ENCODE results near the gene THY1. TPM values are rescaled to one million over a fixed set of nuclear protein-coding genes. Genes with fewer than 3 reads are reported as not detected.
"Not testable (repeated sequence)": the region's sequence is repeated elsewhere in the genome, so short reads cannot be mapped to it uniquely, and the experiment has no call there.

THY1 gene
- total RNA-seq, 2 experiments from 2014 or later = not detected

DNA sequence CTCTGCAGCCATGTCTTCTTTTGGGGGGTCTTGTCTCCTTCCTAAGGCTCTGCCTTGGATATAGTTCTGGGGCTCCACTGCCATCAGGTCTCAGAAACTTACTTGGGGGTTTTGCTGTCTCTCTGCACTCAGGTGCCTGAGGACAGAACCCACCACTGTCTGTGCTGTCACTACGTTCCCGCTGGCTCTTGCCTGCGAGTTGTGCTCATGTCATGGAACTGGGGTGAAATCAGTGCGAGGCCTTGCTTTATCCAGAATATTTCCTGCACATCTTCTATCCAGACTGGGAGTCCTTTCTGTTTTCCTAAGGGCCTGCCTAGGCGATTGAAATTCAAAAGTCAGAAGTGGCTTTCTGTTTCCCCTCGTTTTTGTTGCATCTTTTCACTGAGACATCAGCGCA, 34.9 kb downstream of the THY1 start:
- Mint-ChIP-seq H3K27ac (no peak overlapping the region), H3K4me1 (ENCODE audit: low read depth) (no peaks in the 10 kb centered on the region), H3K9me3 (no peaks in the 10 kb centered on the region), H3K36me3 (ENCODE audit: low read depth) (no peaks in the 10 kb centered on the region), H3K4me3 (no peak overlapping the region), H3K27me3 (peaks cover 27% of the 10 kb centered on the region)
- DNase-seq (no peak), ATAC-seq (ENCODE audit: poor library complexity) (no peak)
- peaks cover 0 to 5% of the 10 kb centered on the region in 2 experiments for H3K27me3 ChIP-seq (ENCODE audit: control insufficient read depth in 1 of 2, insufficient read depth in 2 of 2, low read length in 2 of 2)
- H3K4me3 ChIP-seq (ENCODE audit: low read length) = no peak overlapping the region
- no peaks in the 10 kb centered on the region for H3K36me3 ChIP-seq (ENCODE audit: insufficient read depth, low read length)
- ChIA-PET POLR2A (no interaction called here), CTCF (no interaction called here)
- TF ChIP-seq, protein P1, sequence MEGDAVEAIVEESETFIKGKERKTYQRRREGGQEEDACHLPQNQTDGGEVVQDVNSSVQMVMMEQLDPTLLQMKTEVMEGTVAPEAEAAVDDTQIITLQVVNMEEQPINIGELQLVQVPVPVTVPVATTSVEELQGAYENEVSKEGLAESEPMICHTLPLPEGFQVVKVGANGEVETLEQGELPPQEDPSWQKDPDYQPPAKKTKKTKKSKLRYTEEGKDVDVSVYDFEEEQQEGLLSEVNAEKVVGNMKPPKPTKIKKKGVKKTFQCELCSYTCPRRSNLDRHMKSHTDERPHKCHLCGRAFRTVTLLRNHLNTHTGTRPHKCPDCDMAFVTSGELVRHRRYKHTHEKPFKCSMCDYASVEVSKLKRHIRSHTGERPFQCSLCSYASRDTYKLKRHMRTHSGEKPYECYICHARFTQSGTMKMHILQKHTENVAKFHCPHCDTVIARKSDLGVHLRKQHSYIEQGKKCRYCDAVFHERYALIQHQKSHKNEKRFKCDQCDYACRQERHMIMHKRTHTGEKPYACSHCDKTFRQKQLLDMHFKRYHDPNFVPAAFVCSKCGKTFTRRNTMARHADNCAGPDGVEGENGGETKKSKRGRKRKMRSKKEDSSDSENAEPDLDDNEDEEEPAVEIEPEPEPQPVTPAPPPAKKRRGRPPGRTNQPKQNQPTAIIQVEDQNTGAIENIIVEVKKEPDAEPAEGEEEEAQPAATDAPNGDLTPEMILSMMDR (IDR thresholded peaks at IDR 0.05) = no peak
- H3K9me3 ChIP-seq (ENCODE audit: control insufficient read depth in 1 of 2, insufficient read depth in 1 of 2, low read length in 2 of 2) = no peaks in the 10 kb centered on the region
- no peaks in the 10 kb centered on the region for H3K4me1 ChIP-seq (ENCODE audit: insufficient read depth, low read length)
- no peak overlapping the region for H3K27ac ChIP-seq (ENCODE audit: low read depth in 1 of 2, low read length in 2 of 2)
- intact Hi-C loops (cut with DNase I, micrococcal nuclease) = loop anchor here in 1 of 2 experiments (10.0 kb wide), 1 partner anchor 337 kb away; the partner anchor contains the start of gene NECTIN1

DNA sequence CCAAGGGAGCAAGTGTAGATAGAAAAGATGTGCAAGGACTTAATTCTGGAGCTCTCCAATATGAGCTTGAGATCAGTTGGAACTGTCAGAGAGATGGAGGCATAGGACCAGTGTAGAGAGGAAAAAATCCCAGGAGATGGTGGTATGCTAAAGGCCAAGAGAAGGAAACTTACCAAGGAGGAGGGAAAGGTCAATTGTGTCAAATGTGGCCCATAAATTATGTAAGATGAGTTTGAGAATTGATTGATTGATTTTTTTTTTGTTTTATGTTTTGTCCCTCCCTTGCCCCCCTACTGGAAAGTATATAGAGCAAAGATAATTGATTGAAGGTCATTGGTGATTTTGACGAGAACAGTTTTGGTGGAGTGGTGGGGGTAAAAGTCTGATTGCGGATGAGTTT, 38.6 kb downstream of the THY1 start:
- H3K36me3 ChIP-seq (ENCODE audit: insufficient read depth, low read length) = no peaks in the 10 kb centered on the region
- H3K4me3 ChIP-seq (ENCODE audit: low read length) = no peak overlapping the region
- H3K27me3 Mint-ChIP-seq = peaks cover 8% of the 10 kb centered on the region
- intact Hi-C loops (cut with DNase I, micrococcal nuclease) = loop anchor here in 1 of 2 experiments (10.0 kb wide), 1 partner anchor 340 kb away; the partner anchor contains the start of gene NECTIN1
- DNase-seq (no peak), ATAC-seq (ENCODE audit: poor library complexity) (no peak)
- H3K9me3 ChIP-seq (ENCODE audit: control insufficient read depth in 1 of 2, insufficient read depth in 1 of 2, low read length in 2 of 2) = no peaks in the 10 kb centered on the region
- CTCF ChIA-PET = interaction anchor here (3.5 kb wide), 1 partner anchor 28 kb away, joined by 16 read pairs; no protein-coding TSS in a partner anchor
- POLR2A ChIA-PET = no interaction called here
- H3K4me1 ChIP-seq (ENCODE audit: insufficient read depth, low read length) = peaks cover 21% of the 10 kb centered on the region
- no peak overlapping the region for H3K4me3 Mint-ChIP-seq
- H3K36me3 Mint-ChIP-seq (ENCODE audit: low read depth) = no peaks in the 10 kb centered on the region
- H3K27ac Mint-ChIP-seq = no peak overlapping the region
- H3K4me1 Mint-ChIP-seq (ENCODE audit: low read depth) = no peaks in the 10 kb centered on the region
- H3K27me3 ChIP-seq (ENCODE audit: control insufficient read depth in 1 of 2, insufficient read depth in 2 of 2, low read length in 2 of 2) = peaks cover 0 to 5% of the 10 kb centered on the region in 2 experiments
- TF ChIP-seq, protein P1 (IDR thresholded peaks at IDR 0.05) = no peak
- H3K27ac ChIP-seq (ENCODE audit: low read depth in 1 of 2, low read length in 2 of 2) = no peak overlapping the region
- no peaks in the 10 kb centered on the region for H3K9me3 Mint-ChIP-seq

DNA sequence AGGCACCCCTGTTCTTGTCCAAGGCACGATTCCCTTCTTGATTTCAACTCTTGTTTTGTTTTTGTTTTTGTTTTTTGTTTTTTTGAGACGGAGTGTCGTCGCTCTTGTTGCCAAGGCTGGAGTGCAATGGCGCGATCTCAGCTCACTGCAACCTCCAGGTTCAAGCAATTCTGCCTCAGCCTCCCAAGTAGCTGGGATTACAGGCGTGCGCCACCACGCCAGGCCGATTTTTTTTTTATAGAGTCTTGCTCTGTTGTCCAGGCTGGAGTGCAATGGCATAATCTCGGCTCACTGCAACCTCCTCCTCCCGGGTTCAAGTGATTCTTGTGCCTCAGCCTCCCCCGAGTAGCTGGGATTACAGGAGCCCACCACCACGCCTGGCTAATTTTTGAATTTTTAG, 40.5 kb downstream of the THY1 start:
- H3K4me3 ChIP-seq (ENCODE audit: low read length); H3K27me3 ChIP-seq (ENCODE audit: control insufficient read depth in 1 of 2, insufficient read depth in 2 of 2, low read length in 2 of 2); H3K27ac ChIP-seq (ENCODE audit: low read depth in 1 of 2, low read length in 2 of 2); H3K36me3 Mint-ChIP-seq (ENCODE audit: low read depth); H3K9me3 Mint-ChIP-seq; H3K36me3 ChIP-seq (ENCODE audit: insufficient read depth, low read length); H3K4me3 Mint-ChIP-seq; POLR2A ChIA-PET; H3K4me1 Mint-ChIP-seq (ENCODE audit: low read depth); H3K27me3 Mint-ChIP-seq; DNase-seq; H3K9me3 ChIP-seq (ENCODE audit: control insufficient read depth in 1 of 2, insufficient read depth in 1 of 2, low read length in 2 of 2); ATAC-seq (ENCODE audit: poor library complexity); H3K27ac Mint-ChIP-seq: not testable (repeated sequence)
- peaks cover 24% of the 10 kb centered on the region for H3K4me1 ChIP-seq (ENCODE audit: insufficient read depth, low read length)
- CTCF ChIA-PET = interaction anchor here (1.5 to 3.8 kb wide), 3 partner anchors 9 to 92 kb away, joined by 4 to 65 read pairs (median 8); no protein-coding TSS in a partner anchor
- intact Hi-C loops (cut with DNase I, micrococcal nuclease) = loop anchor here in 1 of 2 experiments (10.0 kb wide), 1 partner anchor 342 kb away; the partner anchor contains the start of gene NECTIN1

DNA sequence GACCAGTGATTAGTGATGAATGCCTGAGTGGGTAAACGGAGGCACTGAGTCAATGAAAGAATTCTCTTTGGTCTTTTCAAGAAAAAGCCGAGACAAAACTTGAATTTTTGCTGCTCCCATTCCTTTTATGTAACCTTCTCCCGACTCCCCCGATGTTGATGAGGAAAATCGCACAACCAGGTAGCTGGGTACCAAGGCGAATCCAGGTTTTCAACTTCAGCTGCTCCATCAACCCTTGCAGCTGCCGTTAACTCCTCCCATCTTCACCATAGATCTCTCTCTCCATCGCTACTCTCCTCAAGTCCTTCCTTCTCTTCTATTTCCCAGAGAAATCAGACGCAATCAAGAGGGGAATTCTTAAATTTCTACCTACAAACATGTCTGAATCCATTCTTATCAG, 40.9 kb downstream of the THY1 start:
- H3K4me1 Mint-ChIP-seq (ENCODE audit: low read depth) = no peaks in the 10 kb centered on the region
- CTCF ChIA-PET = interaction anchor here (1.3 to 3.8 kb wide), 4 partner anchors 8 to 93 kb away, joined by 4 to 65 read pairs (median 9); no protein-coding TSS in a partner anchor
- H3K4me3 Mint-ChIP-seq = no peak overlapping the region
- no peaks in the 10 kb centered on the region for H3K36me3 ChIP-seq (ENCODE audit: insufficient read depth, low read length)
- POLR2A ChIA-PET = no interaction called here
- H3K9me3 ChIP-seq (ENCODE audit: control insufficient read depth in 1 of 2, insufficient read depth in 1 of 2, low read length in 2 of 2) = no peaks in the 10 kb centered on the region
- no peaks in the 10 kb centered on the region for H3K9me3 Mint-ChIP-seq
- no peak overlapping the region for H3K27ac Mint-ChIP-seq
- H3K36me3 Mint-ChIP-seq (ENCODE audit: low read depth) = no peaks in the 10 kb centered on the region
- peaks cover 0 to 5% of the 10 kb centered on the region in 2 experiments for H3K27me3 ChIP-seq (ENCODE audit: control insufficient read depth in 1 of 2, insufficient read depth in 2 of 2, low read length in 2 of 2)
- H3K27me3 Mint-ChIP-seq = no peaks in the 10 kb centered on the region
- DNase-seq (peak in 1 of 14 experiments; percentile 33), ATAC-seq (ENCODE audit: poor library complexity) (no peak)
- intact Hi-C loops (cut with DNase I, micrococcal nuclease) = loop anchor here in 1 of 2 experiments (10.0 kb wide), 1 partner anchor 343 kb away; the partner anchor contains the start of gene NECTIN1
- TF ChIP-seq, protein P1 (IDR thresholded peaks at IDR 0.05) = no peak
- peak overlapping the region in 1 of 2 donors; percentile 34 for H3K27ac ChIP-seq (ENCODE audit: low read depth in 1 of 2, low read length in 2 of 2)
- peaks cover 26% of the 10 kb centered on the region for H3K4me1 ChIP-seq (ENCODE audit: insufficient read depth, low read length)
- peak overlapping the region; percentile 71 for H3K4me3 ChIP-seq (ENCODE audit: low read length)

All from CD4-positive, alpha-beta T cell (primary cell).